SU-DHL-6 (cell line): ENCODE data around the gene CENPE.

Experiments
- CTCF ChIP-seq: fragments of 200-600 bp; sonication (generic); IDR thresholded peaks from one replicate; pipeline ENCODE4 v1.5.1; 2017; ENCODE audit warnings: antibody characterized with exemption, mild to moderate bottlenecking, low read length, moderate library complexity; ENCODE audit not compliant: insufficient read depth, poor library complexity, severe bottlenecking
- EZH2phosphoT487 ChIP-seq: fragments of 200-600 bp; sonication (generic), shearing (Covaris generic); conservative IDR thresholded peaks from 2 replicates; pipeline ENCODE4 v1.6.1; 2018; ENCODE audit warnings: mild to moderate bottlenecking, antibody characterized with exemption, low read length, moderate library complexity, mixed read lengths

GRCh38 chr4:103152381-103152780, 45.8 kb downstream of the CENPE start:
- TF ChIP-seq CTCF (no peak), EZH2phosphoT487 (no peak)
